ENCODE results near the gene TSPAN31. TPM values are rescaled to one million over a fixed set of nuclear protein-coding genes. Genes with fewer than 3 reads are reported as not detected.

The TSPAN31 gene
- total and polyA plus RNA-seq, 2 of the 8 experiments (the other 6 are each of a cell fraction or from before 2014, with no cell fraction given) = 15.8 to 31.4 TPM

- Histone ChIP-seq H3K79me1 (ENCODE audit: low read depth, low read length) (no peaks in the 10 kb centered on the region), H2BK120ac (replicated peaks; ENCODE audit: low read depth, low read length) (no peak overlapping the region), H2AFZ (ENCODE audit: low read length) (no peak overlapping the region), H3K9me3 (ENCODE audit: insufficient read depth in 2 of 2, low read depth in 1 of 2, low read length in 1 of 2) (no peaks in the 10 kb centered on the region), H3K56ac (replicated peaks; ENCODE audit: insufficient read length, low read depth, low read length) (no peak overlapping the region), H3K79me2 (ENCODE audit: control insufficient read depth in 1 of 2, insufficient read depth in 2 of 2, low read length in 2 of 2) (peaks cover 0 to 16% of the 10 kb centered on the region in 2 experiments; a peak in 2 of 4 replicates), H3K27me3 (replicated peaks in 1 of 4; ENCODE audit: control insufficient read depth in 3 of 4, extremely low read depth in 1 of 4, insufficient read depth in 3 of 4, low read length in 3 of 4) (no peaks in the 10 kb centered on the region), H4K5ac (ENCODE audit: insufficient read length, low read depth, low read length) (no peak overlapping the region), H4K91ac (replicated peaks; ENCODE audit: insufficient read length, low read length) (no peak overlapping the region), H3K14ac (ENCODE audit: insufficient read length) (no peak overlapping the region), H2BK5ac (ENCODE audit: low read depth, low read length) (no peak overlapping the region), H3K36me3 (ENCODE audit: control insufficient read depth in 2 of 4, insufficient read depth in 4 of 4, low read length in 3 of 4) (peaks cover 4 to 23% (median 13%) of the 10 kb centered on the region in 4 experiments; a peak in 7 of 8 replicates), H3K4me1 (replicated peaks in 1 of 4; ENCODE audit: control insufficient read depth in 3 of 4, insufficient read depth in 4 of 4, low read length in 3 of 4) (no peaks in the 10 kb centered on the region), H4K20me1 (replicated peaks in 1 of 2; ENCODE audit: control insufficient read depth in 1 of 2, insufficient read depth in 2 of 2, low read length in 2 of 2) (peaks cover 0 to 2% of the 10 kb centered on the region in 2 experiments), H2BK20ac (ENCODE audit: low read length) (no peak overlapping the region), H2BK15ac (ENCODE audit: low read length) (no peak overlapping the region), H3K23me2 (ENCODE audit: low read depth, low read length) (peaks cover 2% of the 10 kb centered on the region; the same call in 1 of the 2 replicates), H2BK12ac (ENCODE audit: low read depth, low read length) (no peak overlapping the region), H4K8ac (ENCODE audit: extremely low read depth, insufficient read depth, low read length) (no peak overlapping the region), H3K4me3 (ENCODE audit: extremely low read depth in 1 of 4, insufficient read depth in 2 of 4, low read depth in 3 of 4, low read length in 4 of 4) (peak overlapping the region in 1 of 4 experiments; percentile 99; a peak in 3 of 8 replicates), H3K9ac (replicated peaks in 1 of 4; ENCODE audit: extremely low read depth in 1 of 4, low read depth in 3 of 4, low read length in 3 of 4) (no peak overlapping the region), H3K18ac (ENCODE audit: extremely low read depth, low read length) (no peak overlapping the region), H3K23ac (ENCODE audit: insufficient read length) (no peak overlapping the region), H3K27ac (ENCODE audit: low read depth, low read length) (no peak overlapping the region), H3K4me2 (ENCODE audit: insufficient read depth in 1 of 2, low read depth in 2 of 2, low read length in 2 of 2) (no peak overlapping the region; a peak in 1 of 4 replicates), H3K4ac (replicated peaks; ENCODE audit: insufficient read length, low read depth, low read length) (no peak overlapping the region), H2AK5ac (ENCODE audit: low read depth, low read length) (no peak overlapping the region)
- POLR2A ChIA-PET (ENCODE audit: partially characterized antibody) = interaction anchor here (1.3 to 2.8 kb wide), 6 partner anchors 10 to 64 kb away, joined by 4 to 22 read pairs (median 8); partner anchors contain the start of genes CTDSP2, CYP27B1, EEF1AKMT3 and METTL1
- DNase-seq (ENCODE audit: low read depth in 1 of 2, low spot score in 2 of 2) (no peak), FAIRE-seq (no peak)
- CTCF ChIA-PET (ENCODE audit: partially characterized antibody) = interaction anchor here (0.9 to 4.7 kb wide), 13 partner anchors 11 to 202 kb away, joined by 3 to 28 read pairs (median 5); partner anchors contain the start of gene CYP27B1
- TF ChIP-seq POLR2AphosphoS5 (IDR thresholded peaks at IDR 0.05; ENCODE audit: low read depth, low read length) (no peak), SAP30 (IDR thresholded peaks at IDR 0.05; ENCODE audit: insufficient read depth, insufficient replicate concordance, low read length) (no peak), EZH2 (IDR thresholded peaks at IDR 0.05; ENCODE audit: low read depth, low read length, severe bottlenecking) (no peak), BACH1 (IDR thresholded peaks at IDR 0.05; ENCODE audit: low read length) (no peak), POLR2A (IDR thresholded peaks at IDR 0.05; ENCODE audit: control extremely low read depth in 1 of 2, low read depth in 2 of 2, low read length in 2 of 2) (no peak), CHD1 (IDR thresholded peaks at IDR 0.05; ENCODE audit: low read depth, low read length) (no peak), E2F6 (IDR thresholded peaks at IDR 0.05) (no peak), CBX5 (IDR thresholded peaks at IDR 0.05; ENCODE audit: low read depth, low read length) (no peak), EP300 (IDR thresholded peaks at IDR 0.05; ENCODE audit: borderline replicate concordance in 1 of 2, low read depth in 2 of 2, low read length in 2 of 2) (no peak), TBP (IDR thresholded peaks at IDR 0.05; ENCODE audit: low read depth, low read length) (no peak), CEBPB (IDR thresholded peaks at IDR 0.05; ENCODE audit: low read depth, low read length) (no peak), CREB1 (IDR thresholded peaks at IDR 0.05) (no peak)
- WGBS, 2 experiments (ENCODE audit: extremely low coverage in 1 of 2, insufficient coverage in 1 of 2, insufficient read length in 1 of 2, insufficient replicate concordance in 2 of 2, low coverage in 1 of 2, low lambda C conversion rate in 2 of 2, missing lambda C conversion rate in 1 of 2) = 36% methylated on average over 4 of the region's 4 CpGs; no CpG with 5 or more reads in 1 of the 2 experiments
These were observed 37.4 kb downstream of the TSPAN31 start for GRCh38 chr12:57782243-57782607.

Data from H1 (cell line).